K562 (cell line): Measurements from ENCODE around the gene EGFR. TPM values are rescaled to one million over a fixed set of nuclear protein-coding genes. Genes with fewer than 3 reads are reported as not detected.

ENCODE experiments used
- ATAC-seq: fragments of 200-7000 bp; cut with Tn5 transposase; 3 replicates; pipeline ENCODE4 v1.9.1; 2020; ENCODE audit warnings: moderate library complexity
- BruUV-seq: library from RNA; stranded (reverse); fragments of 400-500 nt; replicated peaks from 2 replicates; lab custom pipeline; 2021; lab: Mats Ljungman, UMichigan
- CTCF ChIA-PET: fragments of 300-600 bp; formaldehyde crosslinking; extraction: SDS; loops from one replicate; lab custom pipeline; 2021; ENCODE audit warnings: low intra/inter-chr PET ratio; lab: Yijun Ruan, JAX
- POLR2A ChIA-PET: fragments of 300-600, 350-650 bp; sonication (Branson Sonifier 250); formaldehyde crosslinking; extraction: SDS; loops from one replicate; lab custom pipeline; 2021; ENCODE audit warnings: antibody characterized with exemption, inconsistent platforms; lab: Yijun Ruan, JAX
- DNase-seq, 4 experiments: peaks; one replicate each; pipeline versions ENCODE4 v3.0.0 to v3.0.0-alpha.2; 2011 to 2018; ENCODE audit warnings: low spot score in 3 of 4, mixed read lengths in 3 of 4; ENCODE audit errors: extremely low read depth in 1 of 4
- FAIRE-seq: peaks from 2 replicates; lab custom pipeline; 2011; peaks lifted over from hg19 to GRCh38; lab: Jason Lieb, UNC
- H2AFZ ChIP-seq: 2 replicates; pipeline ENCODE4 v1.6.0; 2011; ENCODE audit warnings: low read depth, low read length, control low read depth, inconsistent platforms
- H3K27ac ChIP-seq: fragments of 200-600 bp; 3 replicates; pipeline ENCODE4 v1.8.0; 2011; ENCODE audit warnings: low read depth, mild to moderate bottlenecking, control low read depth, inconsistent platforms, low read length, moderate library complexity, mixed read lengths; ENCODE audit errors: extremely low read depth
- H3K27me3 ChIP-seq, 2 experiments: fragments of 300-600 bp in 1 of 2; 2 replicates in 1 of 2; 3 replicates in 1 of 2; pipeline versions ENCODE4 v1.6.0 to v1.8.0; 2011; ENCODE audit warnings: inconsistent platforms in 2 of 2, low read length in 2 of 2, mild to moderate bottlenecking in 1 of 2, mixed read lengths in 1 of 2, moderate library complexity in 1 of 2; ENCODE audit not compliant: control insufficient read depth in 2 of 2, insufficient read depth in 2 of 2
- H3K36me3 ChIP-seq: fragments of 300-600 bp; 3 replicates; pipeline ENCODE4 v1.8.0; 2011; ENCODE audit warnings: mild to moderate bottlenecking, low read length, inconsistent platforms; ENCODE audit not compliant: control insufficient read depth, insufficient read depth
- H3K4me1 ChIP-seq, 2 experiments: fragments of 200-600 bp in 1 of 2; replicated peaks in 1 of 2; 2 replicates in 1 of 2; 3 replicates in 1 of 2; pipeline versions ENCODE4 v1.5.1 to v1.8.0; 2011; ENCODE audit warnings: inconsistent platforms in 2 of 2, low read length in 2 of 2, mild to moderate bottlenecking in 1 of 2, mixed read lengths in 1 of 2, moderate library complexity in 1 of 2; ENCODE audit not compliant: control insufficient read depth in 2 of 2, insufficient read depth in 2 of 2
- H3K4me2 ChIP-seq: 2 replicates; pipeline ENCODE4 v1.6.1; 2011; ENCODE audit warnings: low read length, control low read depth, inconsistent platforms, mixed read lengths; ENCODE audit not compliant: insufficient read depth
- H3K4me3 ChIP-seq: fragments of 200-600 bp; sonication (generic), shearing (Covaris generic); 2 replicates; pipeline ENCODE4 v1.5.1; 2016; ENCODE audit warnings: control low read depth, inconsistent platforms
- H3K79me2 ChIP-seq: fragments of 200-600 bp; 3 replicates; pipeline ENCODE4 v1.8.0; 2011; ENCODE audit warnings: low read length, inconsistent platforms; ENCODE audit not compliant: control insufficient read depth, insufficient read depth
- H3K9ac ChIP-seq, 2 experiments: 2 replicates each; pipeline versions ENCODE4 v1.6.0 to v1.6.1; 2011; ENCODE audit warnings: low read depth in 2 of 2, low read length in 2 of 2, control low read depth in 1 of 2, inconsistent platforms in 1 of 2, mild to moderate bottlenecking in 1 of 2, mixed read lengths in 1 of 2; ENCODE audit not compliant: insufficient read depth in 1 of 2
- H3K9me1 ChIP-seq: one replicate; pipeline ENCODE4 v1.6.0; 2011; ENCODE audit warnings: inconsistent platforms, mild to moderate bottlenecking, low read length, moderate library complexity; ENCODE audit not compliant: control insufficient read depth, insufficient read depth
- H3K9me3 ChIP-seq: replicated peaks from 2 replicates; pipeline ENCODE4 v1.5.1; 2011; ENCODE audit warnings: low read depth, low read length, inconsistent platforms; ENCODE audit not compliant: control insufficient read depth, insufficient read depth
- H4K20me1 ChIP-seq: replicated peaks from 2 replicates; pipeline ENCODE4 v1.6.1; 2011; ENCODE audit warnings: low read length, inconsistent platforms, mixed read lengths; ENCODE audit not compliant: control insufficient read depth, insufficient read depth
- CAMTA2 ChIP-seq: fragments of 250-450 bp; sonication (Bioruptor Pico); conservative IDR thresholded peaks from 2 replicates; pipeline ENCODE4 v1.5.1; 2022
- CBFA2T2 ChIP-seq: fragments of 450-650 bp; conservative IDR thresholded peaks from 2 replicates; pipeline ENCODE4 v1.6.1; 2017; ENCODE audit warnings: mild to moderate bottlenecking
- ETV6 ChIP-seq, 3 experiments: fragments of 150-350 bp in 1 of 3; sonication (generic) in 1 of 3; formaldehyde crosslinking in 1 of 3; IDR thresholded peaks; 2 replicates each; pipeline versions ENCODE4 v1.6.1 to v1.8.0; 2014 to 2022; ENCODE audit warnings: borderline replicate concordance in 2 of 3, low read depth in 2 of 3, antibody characterized with exemption in 1 of 3, low read length in 1 of 3, mild to moderate bottlenecking in 1 of 3, missing genetic modification reagents in 1 of 3
- HMG20A ChIP-seq: fragments of 450-650 bp; formaldehyde crosslinking; conservative IDR thresholded peaks from 2 replicates; pipeline ENCODE4 v1.4.0; 2020; ENCODE audit warnings: mild to moderate bottlenecking, mixed read lengths
- MCM7 ChIP-seq, 2 experiments: fragments of 450-650 bp; IDR thresholded peaks; 2 replicates each; pipeline ENCODE4 v1.6.1; 2016 to 2018
- PKNOX1 ChIP-seq: fragments of 450-650 bp; IDR thresholded peaks from 2 replicates; pipeline ENCODE4 v1.6.1; 2016
- RBM14 ChIP-seq: fragments of 200-400 bp; formaldehyde crosslinking; IDR thresholded peaks from 2 replicates; pipeline ENCODE4 v1.6.1; 2018; ENCODE audit warnings: low read depth, mild to moderate bottlenecking, low read length, moderate library complexity, borderline replicate concordance; ENCODE audit not compliant: insufficient read depth
- SIX5 ChIP-seq, 2 experiments: IDR thresholded peaks; 2 replicates each; pipeline ENCODE4 v1.6.1; 2011; ENCODE audit warnings: low read length in 2 of 2, borderline replicate concordance in 1 of 2, low read depth in 1 of 2, mild to moderate bottlenecking in 1 of 2, moderate library complexity in 1 of 2; ENCODE audit not compliant: insufficient read depth in 1 of 2
- SRSF9 ChIP-seq: fragments of 200-400 bp; formaldehyde crosslinking; IDR thresholded peaks from 2 replicates; pipeline ENCODE4 v1.6.1; 2017; ENCODE audit warnings: low read depth, low read length, borderline replicate concordance
- TEAD2 ChIP-seq: fragments of 450-650 bp; IDR thresholded peaks from 2 replicates; pipeline ENCODE4 v1.6.1; 2016; ENCODE audit warnings: missing genetic modification characterization, control low read depth, missing compliant biosample characterization
- ZBTB17 ChIP-seq: fragments of 450-650 bp; formaldehyde crosslinking; IDR thresholded peaks from 2 replicates; pipeline ENCODE4 v1.4.0; 2020; ENCODE audit warnings: mild to moderate bottlenecking
- ZBTB33 ChIP-seq: sonication (generic); formaldehyde crosslinking; IDR thresholded peaks from 2 replicates; pipeline ENCODE4 v1.8.1; 2023; ENCODE audit warnings: mild to moderate bottlenecking, missing genetic modification reagents
- ZNF324 ChIP-seq: fragments of 250-450 bp; sonication (Bioruptor Pico); IDR thresholded peaks from 2 replicates; pipeline ENCODE4 v1.4.0; 2020; ENCODE audit warnings: mild to moderate bottlenecking
- ZNF830 ChIP-seq: fragments of 250-450 bp; sonication (Bioruptor Pico); IDR thresholded peaks from 2 replicates; pipeline ENCODE4 v1.5.0; 2021; ENCODE audit warnings: mild to moderate bottlenecking
- WGBS: fragments of 100-300 bp; shearing (Covaris generic); methylation state at CpG from one replicate; pipeline ENCODE4 v1.1.6; 2016; ENCODE audit warnings: low coverage, mixed read lengths; ENCODE audit not compliant: insufficient coverage; ENCODE audit errors: missing lambda C conversion rate; 5-methylcytosine and 5-hydroxymethylcytosine counted together
- in situ Hi-C: fragments of 300-500 bp; cut with MboI; formaldehyde crosslinking; loops from 4 replicates; pipeline ENCODE4 v1.15.0; 2018; ENCODE audit warnings: inconsistent platforms, mixed read lengths
- intact Hi-C: fragments of 100-400 bp; cut with micrococcal nuclease; formaldehyde crosslinking; loops from 2 replicates; pipeline ENCODE4 v1.14.2; 2022
- polyA plus RNA-seq, 8 experiments: library from polyadenylated mRNA; depleted of rRNA in 4 of 8; stranded (reverse) in 5 of 8; unstranded in 3 of 8; fragments of >200 nt; fragmentation: Nextera tagmentation in 2 of 8; fragmentation: Illumina TruSeq in 1 of 8; extraction: Ambion mirVana in 2 of 8; extraction: Trizol in 1 of 8; gene quantifications; 2 replicates each; pipeline versions ENCODE4 v1.2.1 to v1.2.3, GENCODE V29; 2011 to 2014; ENCODE audit warnings: inconsistent platforms in 1 of 8, missing spikeins in 1 of 8
- total RNA-seq, 7 experiments: library from RNA; depleted of rRNA in 6 of 7; stranded (reverse); fragments of >200 nt in 6 of 7; fragmentation: Illumina TruSeq in 2 of 7; extraction: Trizol in 2 of 7; gene quantifications; 2 replicates each; pipeline versions ENCODE4 v1.2.1 to v1.2.3, GENCODE V29; 2011 to 2021; ENCODE audit warnings: low replicate concordance in 1 of 7

EGFR gene
- total and polyA plus RNA-seq, 9 of the 15 experiments (the other 6 are each of a cell fraction or from before 2014, with no cell fraction given), result 0.13 TPM; not detected in 8

- TF ChIP-seq ZNF830 (no peak), CAMTA2 (CRISPR knock-in tag) (no peak)
- TF ChIP-seq, all 486 proteins: peak for 0
Measured at GRCh38 chr7:55088620-55089019, 69.8 kb downstream of the EGFR start (continued).

GRCh38 chr7:55092186-55092974, 73.6 kb downstream of the EGFR start:
- 7% methylated on average over 15 of the region's 15 CpGs for WGBS

More at GRCh38 chr7:55092186-55092974, 73.6 kb downstream of the EGFR start:
- no peak overlapping the region for H3K9ac ChIP-seq
- no peaks in the 10 kb centered on the region for H3K9me3 ChIP-seq
- FAIRE-seq (no peak), ATAC-seq (no peak), DNase-seq (no peak)
- peaks cover 15 to 41% of the 10 kb centered on the region in 2 experiments; a peak in 4 of 5 replicates for H3K27me3 ChIP-seq
- no peak overlapping the region for H2AFZ ChIP-seq
- peaks cover 0 to 2% of the 10 kb centered on the region in 2 experiments; a peak in 1 of 5 replicates for H3K4me1 ChIP-seq
- no peak overlapping the region for H3K27ac ChIP-seq
- H3K36me3 ChIP-seq, result no peaks in the 10 kb centered on the region
- ChIA-PET CTCF (no interaction called here), POLR2A (no interaction called here)
- no TSS peak for BruUV-seq
- TF ChIP-seq TEAD2 (no peak), PKNOX1 (no peak), HMG20A (no peak), ZBTB17 (CRISPR knock-in tag) (no peak), CBFA2T2 (no peak), ETV6 (IDR thresholded peaks at IDR 0.05; ENCODE audit: borderline replicate concordance in 1 of 2, low read depth in 2 of 2, low read length in 1 of 2) (no peak), ETV6 (CRISPR knock-in tag; IDR thresholded peaks at IDR 0.05; ENCODE audit: borderline replicate concordance) (no peak), ZBTB33 (CRISPR knock-in tag) (no peak), ZNF324 (CRISPR knock-in tag) (no peak), RBM14 (no peak), SIX5 (IDR thresholded peaks at IDR 0.05; ENCODE audit: borderline replicate concordance in 1 of 2, insufficient read depth in 1 of 2, low read depth in 1 of 2, low read length in 2 of 2) (no peak), MCM7 (IDR thresholded peaks at IDR 0.05) (no peak), SRSF9 (no peak)
- no peak overlapping the region for H3K4me2 ChIP-seq
- H3K9me1 ChIP-seq, result no peaks in the 10 kb centered on the region
- H3K4me3 ChIP-seq, result no peak overlapping the region
- no peaks in the 10 kb centered on the region for H3K79me2 ChIP-seq
- intact Hi-C loops, result no loop called here
- H4K20me1 ChIP-seq, result no peaks in the 10 kb centered on the region
- in situ Hi-C loops, result no loop called here
